ENCODE results near the gene IQSEC3. TPM values are rescaled to one million over a fixed set of nuclear protein-coding genes. Genes with fewer than 3 reads are reported as not detected.

Gene IQSEC3
- total and polyA plus RNA-seq, 2 of the 13 experiments (the other 11 are each of a cell fraction or from before 2014, with no cell fraction given), result not detected

DNA sequence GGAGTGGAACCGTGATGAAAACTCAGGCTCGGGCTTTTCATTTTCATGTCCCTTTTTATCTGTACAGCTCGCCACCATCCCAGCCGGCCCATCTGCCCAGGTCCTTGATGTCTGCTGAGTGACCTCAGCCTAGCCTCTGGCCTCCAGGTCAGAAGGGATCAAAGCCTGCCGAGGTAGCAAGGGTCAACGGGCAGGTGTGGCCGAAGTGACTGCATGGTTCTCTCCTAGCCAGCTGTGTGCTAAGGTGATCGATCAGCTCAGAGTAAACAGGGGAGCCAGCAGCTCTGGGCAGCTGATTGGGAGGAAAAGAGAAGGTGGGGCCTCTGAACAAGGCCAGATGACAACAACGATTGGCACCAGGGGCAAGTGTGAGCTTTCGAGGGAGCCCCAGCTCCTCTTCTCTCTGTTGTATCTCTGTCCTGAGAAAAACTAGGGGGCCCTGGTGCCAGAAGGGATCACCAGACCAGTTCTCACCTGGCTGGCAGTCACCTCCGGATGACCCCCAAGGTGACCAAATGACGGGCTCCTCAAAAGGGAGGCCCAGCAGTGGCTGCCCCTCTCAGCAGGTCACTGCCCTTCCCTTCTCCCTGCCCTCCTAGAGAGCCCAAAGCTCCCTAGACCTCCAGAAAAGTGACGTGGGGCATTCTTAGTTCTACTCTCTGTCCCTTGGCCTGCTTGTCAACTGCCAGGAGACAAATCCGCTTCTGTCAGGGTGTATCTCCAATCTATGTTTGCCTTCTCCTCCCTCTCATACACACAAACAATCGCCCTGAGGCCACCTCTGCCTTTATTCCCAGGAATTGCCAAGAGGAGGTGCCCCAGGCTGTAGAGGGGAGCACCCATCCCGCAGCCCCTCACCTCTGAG lies 143.9 kb downstream of the IQSEC3 start (continued):
- TF ChIP-seq ISL2 (CRISPR knock-in tag; IDR thresholded peaks at IDR 0.05), result peak; percentile 96
- TF ChIP-seq, protein P1, sequence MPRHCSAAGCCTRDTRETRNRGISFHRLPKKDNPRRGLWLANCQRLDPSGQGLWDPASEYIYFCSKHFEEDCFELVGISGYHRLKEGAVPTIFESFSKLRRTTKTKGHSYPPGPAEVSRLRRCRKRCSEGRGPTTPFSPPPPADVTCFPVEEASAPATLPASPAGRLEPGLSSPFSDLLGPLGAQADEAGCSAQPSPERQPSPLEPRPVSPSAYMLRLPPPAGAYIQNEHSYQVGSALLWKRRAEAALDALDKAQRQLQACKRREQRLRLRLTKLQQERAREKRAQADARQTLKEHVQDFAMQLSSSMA (CRISPR knock-in tag; IDR thresholded peaks at IDR 0.05), result no peak
- TF ChIP-seq MXI1 (IDR thresholded peaks at IDR 0.05; ENCODE audit: borderline replicate concordance, low read depth, low read length), result peak; percentile 70; the same call in 1 of the 3 replicates
- TF ChIP-seq, protein P2, sequence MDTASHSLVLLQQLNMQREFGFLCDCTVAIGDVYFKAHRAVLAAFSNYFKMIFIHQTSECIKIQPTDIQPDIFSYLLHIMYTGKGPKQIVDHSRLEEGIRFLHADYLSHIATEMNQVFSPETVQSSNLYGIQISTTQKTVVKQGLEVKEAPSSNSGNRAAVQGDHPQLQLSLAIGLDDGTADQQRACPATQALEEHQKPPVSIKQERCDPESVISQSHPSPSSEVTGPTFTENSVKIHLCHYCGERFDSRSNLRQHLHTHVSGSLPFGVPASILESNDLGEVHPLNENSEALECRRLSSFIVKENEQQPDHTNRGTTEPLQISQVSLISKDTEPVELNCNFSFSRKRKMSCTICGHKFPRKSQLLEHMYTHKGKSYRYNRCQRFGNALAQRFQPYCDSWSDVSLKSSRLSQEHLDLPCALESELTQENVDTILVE (CRISPR knock-in tag; IDR thresholded peaks at IDR 0.05), result peak; percentile 79; the same call in 1 of the 2 replicates
- TF ChIP-seq, protein P3, sequence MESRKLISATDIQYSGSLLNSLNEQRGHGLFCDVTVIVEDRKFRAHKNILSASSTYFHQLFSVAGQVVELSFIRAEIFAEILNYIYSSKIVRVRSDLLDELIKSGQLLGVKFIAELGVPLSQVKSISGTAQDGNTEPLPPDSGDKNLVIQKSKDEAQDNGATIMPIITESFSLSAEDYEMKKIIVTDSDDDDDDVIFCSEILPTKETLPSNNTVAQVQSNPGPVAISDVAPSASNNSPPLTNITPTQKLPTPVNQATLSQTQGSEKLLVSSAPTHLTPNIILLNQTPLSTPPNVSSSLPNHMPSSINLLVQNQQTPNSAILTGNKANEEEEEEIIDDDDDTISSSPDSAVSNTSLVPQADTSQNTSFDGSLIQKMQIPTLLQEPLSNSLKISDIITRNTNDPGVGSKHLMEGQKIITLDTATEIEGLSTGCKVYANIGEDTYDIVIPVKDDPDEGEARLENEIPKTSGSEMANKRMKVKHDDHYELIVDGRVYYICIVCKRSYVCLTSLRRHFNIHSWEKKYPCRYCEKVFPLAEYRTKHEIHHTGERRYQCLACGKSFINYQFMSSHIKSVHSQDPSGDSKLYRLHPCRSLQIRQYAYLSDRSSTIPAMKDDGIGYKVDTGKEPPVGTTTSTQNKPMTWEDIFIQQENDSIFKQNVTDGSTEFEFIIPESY (CRISPR knock-in tag; IDR thresholded peaks at IDR 0.05), result peak; percentile 68; the same call in 1 of the 2 replicates
- TF ChIP-seq, protein P4, sequence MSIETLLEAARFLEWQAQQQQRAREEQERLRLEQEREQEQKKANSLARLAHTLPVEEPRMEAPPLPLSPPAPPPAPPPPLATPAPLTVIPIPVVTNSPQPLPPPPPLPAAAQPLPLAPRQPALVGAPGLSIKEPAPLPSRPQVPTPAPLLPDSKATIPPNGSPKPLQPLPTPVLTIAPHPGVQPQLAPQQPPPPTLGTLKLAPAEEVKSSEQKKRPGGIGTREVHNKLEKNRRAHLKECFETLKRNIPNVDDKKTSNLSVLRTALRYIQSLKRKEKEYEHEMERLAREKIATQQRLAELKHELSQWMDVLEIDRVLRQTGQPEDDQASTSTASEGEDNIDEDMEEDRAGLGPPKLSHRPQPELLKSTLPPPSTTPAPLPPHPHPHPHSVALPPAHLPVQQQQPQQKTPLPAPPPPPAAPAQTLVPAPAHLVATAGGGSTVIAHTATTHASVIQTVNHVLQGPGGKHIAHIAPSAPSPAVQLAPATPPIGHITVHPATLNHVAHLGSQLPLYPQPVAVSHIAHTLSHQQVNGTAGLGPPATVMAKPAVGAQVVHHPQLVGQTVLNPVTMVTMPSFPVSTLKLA (IDR thresholded peaks at IDR 0.05), result peak; percentile 59
- peak; percentile 95 for TF ChIP-seq NFKBIZ (CRISPR knock-in tag; IDR thresholded peaks at IDR 0.05)
- TF ChIP-seq, protein P5, sequence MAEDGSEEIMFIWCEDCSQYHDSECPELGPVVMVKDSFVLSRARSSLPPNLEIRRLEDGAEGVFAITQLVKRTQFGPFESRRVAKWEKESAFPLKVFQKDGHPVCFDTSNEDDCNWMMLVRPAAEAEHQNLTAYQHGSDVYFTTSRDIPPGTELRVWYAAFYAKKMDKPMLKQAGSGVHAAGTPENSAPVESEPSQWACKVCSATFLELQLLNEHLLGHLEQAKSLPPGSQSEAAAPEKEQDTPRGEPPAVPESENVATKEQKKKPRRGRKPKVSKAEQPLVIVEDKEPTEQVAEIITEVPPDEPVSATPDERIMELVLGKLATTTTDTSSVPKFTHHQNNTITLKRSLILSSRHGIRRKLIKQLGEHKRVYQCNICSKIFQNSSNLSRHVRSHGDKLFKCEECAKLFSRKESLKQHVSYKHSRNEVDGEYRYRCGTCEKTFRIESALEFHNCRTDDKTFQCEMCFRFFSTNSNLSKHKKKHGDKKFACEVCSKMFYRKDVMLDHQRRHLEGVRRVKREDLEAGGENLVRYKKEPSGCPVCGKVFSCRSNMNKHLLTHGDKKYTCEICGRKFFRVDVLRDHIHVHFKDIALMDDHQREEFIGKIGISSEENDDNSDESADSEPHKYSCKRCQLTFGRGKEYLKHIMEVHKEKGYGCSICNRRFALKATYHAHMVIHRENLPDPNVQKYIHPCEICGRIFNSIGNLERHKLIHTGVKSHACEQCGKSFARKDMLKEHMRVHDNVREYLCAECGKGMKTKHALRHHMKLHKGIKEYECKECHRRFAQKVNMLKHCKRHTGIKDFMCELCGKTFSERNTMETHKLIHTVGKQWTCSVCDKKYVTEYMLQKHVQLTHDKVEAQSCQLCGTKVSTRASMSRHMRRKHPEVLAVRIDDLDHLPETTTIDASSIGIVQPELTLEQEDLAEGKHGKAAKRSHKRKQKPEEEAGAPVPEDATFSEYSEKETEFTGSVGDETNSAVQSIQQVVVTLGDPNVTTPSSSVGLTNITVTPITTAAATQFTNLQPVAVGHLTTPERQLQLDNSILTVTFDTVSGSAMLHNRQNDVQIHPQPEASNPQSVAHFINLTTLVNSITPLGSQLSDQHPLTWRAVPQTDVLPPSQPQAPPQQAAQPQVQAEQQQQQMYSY (CRISPR knock-in tag; IDR thresholded peaks at IDR 0.05), result no peak
